ENCODE data around the gene RSRC1. TPM values are rescaled to one million over a fixed set of nuclear protein-coding genes. Genes with fewer than 3 reads are reported as not detected.

RSRC1 gene
- total RNA-seq, 2 experiments from 2014 or later: 76.3 to 78.1 TPM

DNA sequence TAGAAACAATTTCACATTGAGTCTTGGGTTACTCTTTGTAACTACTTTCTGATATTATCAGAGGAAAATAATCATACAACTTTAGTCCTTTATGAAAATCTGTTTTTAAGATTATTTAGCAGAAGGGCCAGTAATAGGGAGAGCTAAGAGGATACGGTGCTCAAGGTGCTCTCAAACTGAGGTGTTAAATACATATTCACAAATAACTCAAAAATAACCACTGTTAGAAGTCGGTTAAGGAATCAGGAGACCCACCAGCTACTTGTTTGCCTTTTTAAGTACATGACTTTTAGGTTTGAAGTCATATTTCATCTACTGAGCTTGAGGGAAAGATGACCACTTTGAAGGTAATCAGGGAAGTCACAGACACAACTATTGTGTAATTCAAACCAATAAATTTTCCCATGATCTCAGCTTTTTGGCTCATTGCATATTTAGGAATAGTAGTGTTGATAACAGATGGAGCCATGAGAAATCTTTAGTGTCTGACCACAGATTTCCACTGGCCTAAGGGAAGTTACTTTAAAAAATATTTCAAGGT is 1.4 kb upstream of the RSRC1 start:
- CTCF ChIA-PET (ENCODE audit: unreplicated experiment): no interaction called here
- H3K4me3 ChIP-seq (ENCODE audit: low read depth, low read length, poor library complexity, severe bottlenecking): peak overlapping the region; percentile 90

GRCh38 chr3:158109295-158109803 is 540 bp upstream of the RSRC1 start:
- Histone ChIP-seq H2AFZ (ENCODE audit: low read length) (peak overlapping the region; percentile 97), H3K27ac (ENCODE audit: low read depth, low read length, poor library complexity, severe bottlenecking) (peak overlapping the region; percentile 80), H3K9me2 (ENCODE audit: insufficient read depth, low read length) (no peaks in the 10 kb centered on the region), H3K4me2 (ENCODE audit: low read length) (peak overlapping the region; percentile 100), H3K9me3 (ENCODE audit: low read length) (peaks cover 10% of the 10 kb centered on the region; the same call in 1 of the 2 replicates), H3K4me3 (ENCODE audit: low read depth, low read length, poor library complexity, severe bottlenecking) (peak overlapping the region; percentile 90), H3K36me3 (ENCODE audit: insufficient read depth, low read length) (peaks cover 23% of the 10 kb centered on the region), H3K79me2 (ENCODE audit: insufficient read depth, low read depth, low read length) (peaks cover 45% of the 10 kb centered on the region), H3K4me1 (ENCODE audit: insufficient read depth, low read length, poor library complexity, severe bottlenecking) (peaks cover 37% of the 10 kb centered on the region), H4K20me1 (ENCODE audit: insufficient read depth, low read length) (peaks cover 8% of the 10 kb centered on the region; the same call in 1 of the 2 replicates)
- intact Hi-C loops (cut with micrococcal nuclease; ENCODE audit: unreplicated experiment): loop anchor here (2.0 to 5.0 kb wide), 2 partner anchors 247 to 533 kb away; partner anchors contain the start of gene GFM1
- CTCF ChIA-PET (ENCODE audit: unreplicated experiment): interaction anchor here (0.7 kb wide), 1 partner anchor 266 kb away, joined by 4 read pairs; no protein-coding TSS in a partner anchor
- TSS peak; percentile 88 for BruUV-seq (replicated peaks)
- POLR2A ChIA-PET: interaction anchor here (0.6 to 5.0 kb wide), 23 partner anchors 9 to 1522 kb away, joined by 3 to 56 read pairs (median 3); no protein-coding TSS in a partner anchor
- TF ChIP-seq CTCF (conservative IDR thresholded peaks at IDR 0.05; ENCODE audit: low read length) (no peak), EZH2phosphoT487 (IDR thresholded peaks at IDR 0.05; ENCODE audit: borderline replicate concordance, low read depth, low read length) (no peak)
- DNase-seq (ENCODE audit: low spot score): no peak

More for the DNA sequence above, 1.4 kb upstream of the RSRC1 start:
- intact Hi-C loops (cut with micrococcal nuclease; ENCODE audit: unreplicated experiment): loop anchor here (2.0 to 5.0 kb wide), 2 partner anchors 248 to 534 kb away; partner anchors contain the start of gene GFM1
- no peak for DNase-seq (ENCODE audit: low spot score)
- Histone ChIP-seq H2AFZ (ENCODE audit: low read length) (peak overlapping the region; percentile 97), H3K79me2 (ENCODE audit: insufficient read depth, low read depth, low read length) (peaks cover 37% of the 10 kb centered on the region), H3K27ac (ENCODE audit: low read depth, low read length, poor library complexity, severe bottlenecking) (peak overlapping the region; percentile 80), H3K36me3 (ENCODE audit: insufficient read depth, low read length) (peaks cover 18% of the 10 kb centered on the region), H4K20me1 (ENCODE audit: insufficient read depth, low read length) (peaks cover 8% of the 10 kb centered on the region; the same call in 1 of the 2 replicates), H3K9me3 (ENCODE audit: low read length) (peaks cover 6% of the 10 kb centered on the region; the same call in 1 of the 2 replicates), H3K4me1 (ENCODE audit: insufficient read depth, low read length, poor library complexity, severe bottlenecking) (peaks cover 37% of the 10 kb centered on the region), H3K4me2 (ENCODE audit: low read length) (peak overlapping the region; percentile 100), H3K9me2 (ENCODE audit: insufficient read depth, low read length) (no peaks in the 10 kb centered on the region)
- TF ChIP-seq EZH2phosphoT487 (IDR thresholded peaks at IDR 0.05; ENCODE audit: borderline replicate concordance, low read depth, low read length) (no peak), CTCF (conservative IDR thresholded peaks at IDR 0.05; ENCODE audit: low read length) (no peak)
- BruUV-seq (replicated peaks): no TSS peak
- POLR2A ChIA-PET: interaction anchor here (0.6 to 5.0 kb wide), 17 partner anchors 8 to 1603 kb away, joined by 3 to 56 read pairs (median 3); no protein-coding TSS in a partner anchor
